HepG2 (cell line): ENCODE results near the gene OTUD4.

Experiments
- AFF4 ChIP-seq: sonication (generic); formaldehyde crosslinking; IDR thresholded peaks from 2 replicates; pipeline ENCODE4 v1.4.0; 2020; ENCODE audit warnings: missing genetic modification reagents
- SALL1 ChIP-seq: sonication (generic); formaldehyde crosslinking; IDR thresholded peaks from 2 replicates; pipeline ENCODE4 v1.8.0; 2022; ENCODE audit warnings: mild to moderate bottlenecking, missing genetic modification reagents
- ZNF292 ChIP-seq: sonication (generic); formaldehyde crosslinking; IDR thresholded peaks from 2 replicates; pipeline ENCODE4 v1.8.1; 2022; ENCODE audit warnings: mild to moderate bottlenecking, low read depth, missing genetic modification reagents, borderline replicate concordance

GRCh38 chr4:145189981-145190380 is 9.6 kb upstream of the OTUD4 start:
- TF ChIP-seq ZNF292 (CRISPR knock-in tag) (no peak), AFF4 (no peak), SALL1 (CRISPR knock-in tag) (no peak)
